Mesothelial cell of epicardium (in vitro differentiated cells): ENCODE measurements around the gene LAX1. TPM values are rescaled to one million over a fixed set of nuclear protein-coding genes. Genes with fewer than 3 reads are reported as not detected.

Experiments used
- DNase-seq, 2 experiments: peaks; one replicate each; pipeline ENCODE4 v3.0.0; 2021; ENCODE audit warnings: low spot score in 2 of 2; ENCODE audit not compliant: unreplicated experiment in 2 of 2
- H3K27ac Mint-ChIP-seq: 2 replicates; pipeline ENCODE4 v1.8.0; 2021; ENCODE audit warnings: mixed read lengths
- H3K27me3 Mint-ChIP-seq: 2 replicates; pipeline ENCODE4 v1.8.0; 2021; ENCODE audit warnings: low read depth, mixed read lengths
- H3K36me3 Mint-ChIP-seq: 2 replicates; pipeline ENCODE4 v1.8.0; 2021; ENCODE audit warnings: mixed read lengths
- H3K4me1 Mint-ChIP-seq: 2 replicates; pipeline ENCODE4 v1.8.0; 2021; ENCODE audit warnings: mixed read lengths
- H3K4me3 Mint-ChIP-seq: 2 replicates; pipeline ENCODE4 v1.8.0; 2021; ENCODE audit warnings: mild to moderate bottlenecking, moderate library complexity, mixed read lengths
- H3K9me3 Mint-ChIP-seq: 2 replicates; pipeline ENCODE4 v1.8.0; 2021; ENCODE audit warnings: mixed read lengths
- total RNA-seq: library from RNA; stranded (reverse); gene quantifications from 3 replicates; pipeline ENCODE4 v1.2.1, GENCODE V29; 2021
- TF ChIP-seq, protein P1 (sequence below): fragments of 200-600 bp; sonication (generic); IDR thresholded peaks from one replicate; pipeline ENCODE4 v1.5.0; 2021; ENCODE audit warnings: antibody characterized with exemption; ENCODE audit not compliant: unreplicated experiment

Gene LAX1
- total RNA-seq, 1 donor from 2014 or later = 0.07 TPM

DNA sequence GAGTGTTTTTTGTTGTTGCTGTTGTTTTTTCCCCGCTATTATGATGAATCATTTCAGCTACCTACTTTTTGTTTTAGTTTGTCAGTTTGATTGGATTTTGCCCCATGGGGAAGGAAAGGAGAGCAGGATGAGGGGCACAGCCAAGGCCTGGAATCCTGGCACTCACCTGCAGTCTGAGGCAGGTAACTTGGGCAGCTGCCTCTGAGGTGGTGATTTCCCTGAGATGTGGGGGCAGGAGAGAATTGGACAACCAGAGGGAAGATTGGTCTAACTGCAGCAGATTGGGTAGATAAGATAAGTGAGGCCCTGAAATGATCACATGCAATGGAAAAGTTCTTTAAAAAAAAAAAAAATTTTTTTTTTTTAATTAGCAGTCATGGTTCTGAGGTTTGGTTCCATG, 1.5 kb upstream of the LAX1 start:
- Mint-ChIP-seq H3K27me3 (no peaks in the 10 kb centered on the region), H3K4me1 (peaks cover 3% of the 10 kb centered on the region), H3K4me3 (no peak overlapping the region), H3K36me3 (no peaks in the 10 kb centered on the region), H3K27ac (no peak overlapping the region), H3K9me3 (no peaks in the 10 kb centered on the region)
- DNase-seq = no peak
- TF ChIP-seq, protein P1, sequence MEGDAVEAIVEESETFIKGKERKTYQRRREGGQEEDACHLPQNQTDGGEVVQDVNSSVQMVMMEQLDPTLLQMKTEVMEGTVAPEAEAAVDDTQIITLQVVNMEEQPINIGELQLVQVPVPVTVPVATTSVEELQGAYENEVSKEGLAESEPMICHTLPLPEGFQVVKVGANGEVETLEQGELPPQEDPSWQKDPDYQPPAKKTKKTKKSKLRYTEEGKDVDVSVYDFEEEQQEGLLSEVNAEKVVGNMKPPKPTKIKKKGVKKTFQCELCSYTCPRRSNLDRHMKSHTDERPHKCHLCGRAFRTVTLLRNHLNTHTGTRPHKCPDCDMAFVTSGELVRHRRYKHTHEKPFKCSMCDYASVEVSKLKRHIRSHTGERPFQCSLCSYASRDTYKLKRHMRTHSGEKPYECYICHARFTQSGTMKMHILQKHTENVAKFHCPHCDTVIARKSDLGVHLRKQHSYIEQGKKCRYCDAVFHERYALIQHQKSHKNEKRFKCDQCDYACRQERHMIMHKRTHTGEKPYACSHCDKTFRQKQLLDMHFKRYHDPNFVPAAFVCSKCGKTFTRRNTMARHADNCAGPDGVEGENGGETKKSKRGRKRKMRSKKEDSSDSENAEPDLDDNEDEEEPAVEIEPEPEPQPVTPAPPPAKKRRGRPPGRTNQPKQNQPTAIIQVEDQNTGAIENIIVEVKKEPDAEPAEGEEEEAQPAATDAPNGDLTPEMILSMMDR = no peak

DNA sequence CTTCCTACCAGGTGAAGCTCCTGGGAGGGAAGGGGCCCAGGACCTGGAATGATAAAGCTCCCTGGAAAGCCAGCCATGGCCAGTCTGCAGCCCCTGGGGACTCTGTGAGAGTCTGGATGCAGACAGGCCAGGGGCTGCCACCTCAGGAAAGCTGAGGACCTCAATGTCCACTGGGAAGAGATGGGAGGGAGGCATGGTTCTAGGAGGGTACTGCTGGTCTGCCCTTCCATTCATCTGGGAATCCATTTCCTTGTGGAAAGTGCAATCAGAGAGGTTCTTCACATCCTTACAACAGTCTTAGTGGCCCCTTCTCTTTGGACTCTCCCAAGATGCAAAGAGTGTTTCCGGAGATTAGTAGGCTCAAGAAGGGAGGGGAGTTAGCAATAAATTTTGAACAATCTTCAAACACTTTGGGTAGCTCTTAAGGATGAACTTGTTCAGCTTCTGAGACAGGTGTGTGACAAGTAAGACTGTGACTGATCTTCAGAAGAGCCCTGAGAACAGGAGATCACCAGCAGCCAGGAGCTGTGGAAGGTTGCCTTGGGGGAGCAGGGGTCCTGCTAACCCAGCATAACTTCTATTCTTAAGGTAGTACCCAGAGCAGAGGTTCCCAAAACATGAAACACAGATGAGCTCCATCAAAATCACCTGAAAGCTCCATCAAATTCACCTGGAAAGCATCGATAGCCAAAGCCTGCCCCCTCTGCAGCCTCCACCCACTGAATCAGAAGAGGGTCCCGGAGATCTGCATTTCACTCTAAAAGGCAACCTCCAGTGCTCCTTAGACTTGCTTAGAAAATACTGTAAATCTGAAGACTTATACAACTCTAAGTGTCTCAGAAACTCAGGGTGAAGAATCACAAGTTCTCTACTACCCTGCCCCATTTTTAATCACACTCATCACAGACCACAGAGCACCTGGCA, 616 bp upstream of the LAX1 start:
- no peaks in the 10 kb centered on the region for H3K27me3 Mint-ChIP-seq
- H3K36me3 Mint-ChIP-seq = no peaks in the 10 kb centered on the region
- DNase-seq = no peak
- peaks cover 3% of the 10 kb centered on the region for H3K4me1 Mint-ChIP-seq
- H3K9me3 Mint-ChIP-seq = no peaks in the 10 kb centered on the region
- H3K27ac Mint-ChIP-seq = no peak overlapping the region
- TF ChIP-seq, protein P1 = no peak
- H3K4me3 Mint-ChIP-seq = no peak overlapping the region

DNA sequence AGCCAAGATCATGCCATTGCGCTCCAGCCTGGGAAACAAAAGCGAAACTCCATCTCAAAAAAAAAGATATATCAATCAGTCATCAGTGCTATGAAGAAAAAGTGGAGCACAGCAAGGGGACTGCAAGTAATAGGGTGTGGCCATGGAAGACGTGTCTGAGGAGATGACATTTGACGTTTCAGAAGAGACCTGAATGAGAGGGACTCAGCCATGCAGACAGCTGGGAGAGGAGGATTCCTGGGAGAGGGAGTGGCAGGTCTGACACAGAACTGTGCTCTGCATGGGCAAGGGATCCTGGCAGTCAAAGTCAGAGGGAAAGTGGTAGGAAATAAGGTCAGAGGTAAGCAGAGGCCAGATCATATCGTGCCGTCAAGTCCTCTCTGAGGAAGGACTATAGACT, 3.3 kb downstream of the LAX1 start:
- Mint-ChIP-seq H3K36me3 (no peaks in the 10 kb centered on the region), H3K4me3 (no peak overlapping the region), H3K4me1 (peaks cover 5% of the 10 kb centered on the region), H3K9me3 (no peaks in the 10 kb centered on the region), H3K27me3 (no peaks in the 10 kb centered on the region), H3K27ac (no peak overlapping the region)
- DNase-seq = no peak
- TF ChIP-seq, protein P1 = no peak

DNA sequence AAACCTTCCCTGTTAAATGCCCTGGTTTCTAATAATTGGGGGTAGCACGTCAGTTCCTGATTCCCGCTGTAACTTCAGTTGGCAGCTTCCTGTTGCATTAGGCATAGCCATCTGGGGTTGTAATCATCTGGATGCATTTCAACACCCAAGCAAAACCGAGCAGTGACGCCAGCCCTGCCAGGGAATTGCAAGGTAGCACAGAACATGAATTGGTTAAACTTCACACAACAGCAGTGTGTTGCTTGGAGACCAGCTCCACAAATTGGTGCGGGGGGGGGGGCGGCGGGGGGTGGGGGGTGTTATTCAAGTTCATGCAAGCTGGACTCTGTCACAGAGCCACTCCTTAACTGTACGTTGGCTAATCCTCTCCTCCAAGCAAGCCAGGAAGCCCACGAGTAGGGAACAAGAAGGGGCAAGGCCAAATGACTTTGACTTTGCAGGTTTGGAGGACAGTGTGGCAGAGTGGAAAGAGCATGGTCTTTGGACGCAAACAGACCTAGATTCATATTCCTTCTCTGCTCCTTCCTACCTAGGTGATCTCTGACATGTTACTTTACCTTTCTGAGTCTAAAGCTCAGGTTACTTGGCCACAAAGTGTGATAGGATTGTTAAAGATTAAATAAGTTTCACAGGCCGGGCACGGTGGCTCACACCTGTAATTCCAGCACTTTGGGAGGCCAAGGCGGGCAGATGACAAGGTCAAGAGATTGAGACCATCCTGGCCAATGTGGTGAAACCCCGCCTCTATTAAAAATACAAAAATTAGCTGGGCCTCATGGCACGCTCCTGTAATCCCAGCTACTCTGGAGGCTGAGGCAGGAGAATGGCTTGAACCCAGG, 4.7 kb downstream of the LAX1 start:
- DNase-seq = peak in 1 of 2 experiments; percentile 40
- Mint-ChIP-seq H3K4me1 (peaks cover 5% of the 10 kb centered on the region), H3K9me3 (no peaks in the 10 kb centered on the region), H3K4me3 (no peak overlapping the region), H3K27ac (peak overlapping the region; percentile 15), H3K27me3 (no peaks in the 10 kb centered on the region), H3K36me3 (no peaks in the 10 kb centered on the region)
- TF ChIP-seq, protein P1 = no peak

DNA sequence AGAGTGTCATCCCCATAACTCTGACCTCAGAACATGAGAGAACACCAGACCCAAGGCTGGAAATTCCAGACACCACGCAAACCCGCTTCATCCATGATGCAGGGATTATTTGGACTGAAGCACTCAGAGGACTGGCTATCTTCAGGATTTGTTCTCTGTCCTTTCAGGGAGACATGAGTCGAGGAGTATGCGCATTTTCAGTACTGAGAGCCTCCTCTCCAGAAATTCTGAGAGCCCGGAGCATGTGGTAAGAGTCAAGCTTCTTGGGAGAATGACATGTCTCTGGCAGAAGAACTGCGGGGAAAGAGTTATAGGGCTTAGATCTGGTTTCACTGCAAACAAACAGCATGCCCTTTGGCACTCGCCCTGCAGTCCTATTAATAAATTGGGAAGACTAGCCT, 6.9 kb downstream of the LAX1 start:
- Mint-ChIP-seq H3K9me3 (no peaks in the 10 kb centered on the region), H3K4me1 (peaks cover 5% of the 10 kb centered on the region), H3K4me3 (no peak overlapping the region), H3K36me3 (no peaks in the 10 kb centered on the region), H3K27me3 (no peaks in the 10 kb centered on the region), H3K27ac (no peak overlapping the region)
- no peak for DNase-seq
- TF ChIP-seq, protein P1 = no peak
